PC-9 (cell line): Measurements from ENCODE around the gene HHLA2. TPM values are rescaled to one million over a fixed set of nuclear protein-coding genes. Genes with fewer than 3 reads are reported as not detected.

Source experiments
- BruUV-seq: library from RNA; stranded (reverse); fragments of 400-500 nt; replicated peaks from 2 replicates; lab custom pipeline; 2021; lab: Mats Ljungman, UMichigan
- CTCF ChIA-PET: fragments of 300-600 bp; sonication (Branson Sonifier 250); formaldehyde crosslinking; loops from one replicate; lab custom pipeline; 2022; ENCODE audit warnings: antibody characterized with exemption; lab: Charles Lee
- POLR2A ChIA-PET: fragments of 300-600 bp; sonication (Branson Sonifier 250); formaldehyde crosslinking; loops from one replicate; lab custom pipeline; 2022; ENCODE audit warnings: antibody characterized with exemption; ENCODE audit not compliant: unreplicated experiment; lab: Charles Lee
- DNase-seq, 2 experiments: peaks; one replicate each; pipeline versions ENCODE4 v3.0.0 to v3.0.0-alpha.2; 2015 to 2022; ENCODE audit warnings: mixed read lengths in 1 of 2
- H2AFZ ChIP-seq: fragments of 200-600 bp; sonication (generic); 2 replicates; pipeline ENCODE4 v1.8.1; 2017; ENCODE audit warnings: antibody characterized with exemption
- H3F3A ChIP-seq: fragments of 200-600 bp; sonication (generic); 2 replicates; pipeline ENCODE4 v1.8.1; 2017; ENCODE audit warnings: antibody characterized with exemption, mild to moderate bottlenecking, low read depth; ENCODE audit not compliant: insufficient read depth
- H3K27ac ChIP-seq: fragments of 200-600 bp; sonication (generic); 2 replicates; pipeline ENCODE4 v1.6.1; 2016; ENCODE audit warnings: mixed run types
- H3K27me3 ChIP-seq: fragments of 200-600 bp; sonication (generic); 2 replicates; pipeline ENCODE4 v1.6.1; 2016; ENCODE audit warnings: low read depth, mixed run types; ENCODE audit not compliant: insufficient read depth
- H3K36me3 ChIP-seq: fragments of 200-600 bp; sonication (generic); 2 replicates; pipeline ENCODE4 v1.6.1; 2016; ENCODE audit warnings: low read depth, mixed run types
- H3K4me1 ChIP-seq: fragments of 200-600 bp; sonication (generic); replicated peaks from 2 replicates; pipeline ENCODE4 v1.6.1; 2016; ENCODE audit warnings: mixed run types; ENCODE audit not compliant: insufficient read depth
- H3K4me2 ChIP-seq: fragments of 200-600 bp; sonication (generic); 2 replicates; pipeline ENCODE4 v1.6.1; 2017; ENCODE audit warnings: mixed run types
- H3K4me3 ChIP-seq: fragments of 200-600 bp; sonication (generic); 2 replicates; pipeline ENCODE4 v1.6.1; 2016; ENCODE audit warnings: mixed run types
- H3K79me2 ChIP-seq: fragments of 200-600 bp; sonication (generic); 2 replicates; pipeline ENCODE4 v1.6.1; 2017; ENCODE audit warnings: low read depth, mixed run types
- H3K9me2 ChIP-seq: fragments of 200-600 bp; sonication (generic); 2 replicates; pipeline ENCODE4 v1.8.1; 2017; ENCODE audit warnings: mild to moderate bottlenecking; ENCODE audit not compliant: insufficient read depth
- H3K9me3 ChIP-seq: fragments of 200-600 bp; sonication (generic); 2 replicates; pipeline ENCODE4 v1.8.1; 2016; ENCODE audit warnings: low read depth; ENCODE audit not compliant: insufficient read depth
- H4K20me1 ChIP-seq: fragments of 200-600 bp; sonication (generic); 2 replicates; pipeline ENCODE4 v1.8.1; 2017; ENCODE audit not compliant: insufficient read depth
- EZH2 ChIP-seq: fragments of 200-600 bp; sonication (generic); IDR thresholded peaks from 2 replicates; pipeline ENCODE4 v1.8.0; 2017; ENCODE audit warnings: antibody characterized with exemption, low read depth
- intact Hi-C: fragments of 100-400 bp; cut with micrococcal nuclease; formaldehyde crosslinking; loops from one replicate; pipeline ENCODE4 v1.10.0; 2022; ENCODE audit not compliant: unreplicated experiment
- total RNA-seq: library from RNA; stranded (reverse); gene quantifications from 2 replicates; pipeline ENCODE4 v1.2.3, GENCODE V29; 2021
- TF ChIP-seq, protein P1 (sequence below): fragments of 200-600 bp; sonication (generic); conservative IDR thresholded peaks from 2 replicates; pipeline ENCODE4 v1.6.1; 2017; ENCODE audit warnings: mixed run types, antibody characterized with exemption, mild to moderate bottlenecking, moderate library complexity

Gene HHLA2
- total RNA-seq, 1 experiment from 2014 or later: not detected

GRCh38 chr3:108345492-108346205 is 49.3 kb downstream of the HHLA2 start:
- intact Hi-C loops: no loop called here
- CTCF ChIA-PET: no interaction called here
- Histone ChIP-seq H3K4me3 (no peak overlapping the region), H3K36me3 (no peaks in the 10 kb centered on the region), H4K20me1 (no peaks in the 10 kb centered on the region), H3K4me1 (no peaks in the 10 kb centered on the region), H3K27me3 (no peaks in the 10 kb centered on the region), H2AFZ (no peak overlapping the region), H3K4me2 (no peak overlapping the region), H3K9me3 (no peaks in the 10 kb centered on the region), H3K79me2 (no peaks in the 10 kb centered on the region), H3K27ac (no peak overlapping the region), H3F3A (no peaks in the 10 kb centered on the region), H3K9me2 (no peaks in the 10 kb centered on the region)
- no peak for TF ChIP-seq EZH2
- TF ChIP-seq, protein P1, sequence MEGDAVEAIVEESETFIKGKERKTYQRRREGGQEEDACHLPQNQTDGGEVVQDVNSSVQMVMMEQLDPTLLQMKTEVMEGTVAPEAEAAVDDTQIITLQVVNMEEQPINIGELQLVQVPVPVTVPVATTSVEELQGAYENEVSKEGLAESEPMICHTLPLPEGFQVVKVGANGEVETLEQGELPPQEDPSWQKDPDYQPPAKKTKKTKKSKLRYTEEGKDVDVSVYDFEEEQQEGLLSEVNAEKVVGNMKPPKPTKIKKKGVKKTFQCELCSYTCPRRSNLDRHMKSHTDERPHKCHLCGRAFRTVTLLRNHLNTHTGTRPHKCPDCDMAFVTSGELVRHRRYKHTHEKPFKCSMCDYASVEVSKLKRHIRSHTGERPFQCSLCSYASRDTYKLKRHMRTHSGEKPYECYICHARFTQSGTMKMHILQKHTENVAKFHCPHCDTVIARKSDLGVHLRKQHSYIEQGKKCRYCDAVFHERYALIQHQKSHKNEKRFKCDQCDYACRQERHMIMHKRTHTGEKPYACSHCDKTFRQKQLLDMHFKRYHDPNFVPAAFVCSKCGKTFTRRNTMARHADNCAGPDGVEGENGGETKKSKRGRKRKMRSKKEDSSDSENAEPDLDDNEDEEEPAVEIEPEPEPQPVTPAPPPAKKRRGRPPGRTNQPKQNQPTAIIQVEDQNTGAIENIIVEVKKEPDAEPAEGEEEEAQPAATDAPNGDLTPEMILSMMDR: no peak
- POLR2A ChIA-PET: no interaction called here
- DNase-seq: no peak
- BruUV-seq: no TSS peak

DNA sequence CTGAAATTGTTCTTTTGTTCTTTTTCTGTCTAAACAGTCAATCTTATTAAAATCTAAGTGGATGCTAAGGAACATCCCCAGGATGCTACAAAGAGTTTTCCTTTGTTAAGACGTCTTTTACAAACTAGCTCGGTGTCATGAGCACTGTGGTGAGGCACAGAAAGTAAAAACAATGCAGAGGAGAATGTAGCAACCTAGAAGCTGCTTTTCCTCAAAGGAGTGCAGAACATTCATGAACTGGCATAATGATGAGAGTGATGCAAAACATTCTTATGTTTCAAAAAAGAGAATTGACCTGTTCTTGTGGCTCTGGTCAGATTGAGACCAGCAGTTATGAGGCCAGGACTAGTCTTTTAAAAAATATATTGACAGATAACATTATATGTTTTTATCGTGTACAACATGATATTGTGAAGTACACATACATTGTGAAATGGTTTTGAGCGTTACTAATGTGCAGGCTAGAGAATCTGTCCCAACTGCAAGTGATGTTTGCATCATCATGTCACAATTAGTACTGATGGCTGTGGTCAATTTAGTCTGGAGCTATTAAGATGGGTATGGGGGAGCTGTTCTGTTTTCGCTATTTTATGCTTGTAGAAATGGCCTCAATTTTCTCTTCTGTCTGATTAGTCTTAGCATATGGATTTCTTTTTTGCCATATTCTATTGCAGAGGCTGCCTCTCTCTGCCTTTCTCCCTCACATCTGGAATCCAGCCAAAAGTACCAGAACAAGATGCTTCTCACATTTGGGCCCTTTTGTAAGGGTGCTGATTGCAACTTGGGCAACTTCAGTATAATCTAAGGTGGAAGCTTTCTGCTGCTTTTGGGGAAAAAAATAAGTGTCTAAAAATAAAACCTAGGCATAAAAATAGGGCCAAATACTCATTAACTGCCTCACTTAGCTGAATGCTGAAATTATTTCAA is 50.2 kb downstream of the HHLA2 start:
- no peak overlapping the region for H3K4me2 ChIP-seq
- DNase-seq: no peak
- BruUV-seq: no TSS peak
- POLR2A ChIA-PET: no interaction called here
- intact Hi-C loops: no loop called here
- H3K27me3 ChIP-seq: no peaks in the 10 kb centered on the region
- no peaks in the 10 kb centered on the region for H3K4me1 ChIP-seq
- no peaks in the 10 kb centered on the region for H3K9me3 ChIP-seq
- H3K79me2 ChIP-seq: no peaks in the 10 kb centered on the region
- TF ChIP-seq, protein P1: no peak
- no peak for TF ChIP-seq EZH2
- no peak overlapping the region for H3K4me3 ChIP-seq
- H3F3A ChIP-seq: no peaks in the 10 kb centered on the region
- H3K27ac ChIP-seq: no peak overlapping the region
- no peaks in the 10 kb centered on the region for H3K36me3 ChIP-seq
- CTCF ChIA-PET: no interaction called here
- no peak overlapping the region for H2AFZ ChIP-seq
- H3K9me2 ChIP-seq: no peaks in the 10 kb centered on the region
- H4K20me1 ChIP-seq: no peaks in the 10 kb centered on the region

GRCh38 chr3:108352176-108352575 is 55.8 kb downstream of the HHLA2 start:
- intact Hi-C loops: no loop called here
- Histone ChIP-seq H3K9me2 (no peaks in the 10 kb centered on the region), H3K9me3 (no peaks in the 10 kb centered on the region), H3K79me2 (no peaks in the 10 kb centered on the region), H3F3A (no peaks in the 10 kb centered on the region), H3K4me2 (no peak overlapping the region), H2AFZ (no peak overlapping the region), H3K4me1 (no peaks in the 10 kb centered on the region), H4K20me1 (no peaks in the 10 kb centered on the region), H3K36me3 (no peaks in the 10 kb centered on the region), H3K4me3 (no peak overlapping the region), H3K27ac (no peak overlapping the region), H3K27me3 (no peaks in the 10 kb centered on the region)
- no TSS peak for BruUV-seq
- ChIA-PET POLR2A (no interaction called here), CTCF (no interaction called here)
- no peak for DNase-seq
- TF ChIP-seq, protein P1: no peak
- TF ChIP-seq EZH2: no peak
